Measurements from ENCODE around the gene MFSD1.

DNA sequence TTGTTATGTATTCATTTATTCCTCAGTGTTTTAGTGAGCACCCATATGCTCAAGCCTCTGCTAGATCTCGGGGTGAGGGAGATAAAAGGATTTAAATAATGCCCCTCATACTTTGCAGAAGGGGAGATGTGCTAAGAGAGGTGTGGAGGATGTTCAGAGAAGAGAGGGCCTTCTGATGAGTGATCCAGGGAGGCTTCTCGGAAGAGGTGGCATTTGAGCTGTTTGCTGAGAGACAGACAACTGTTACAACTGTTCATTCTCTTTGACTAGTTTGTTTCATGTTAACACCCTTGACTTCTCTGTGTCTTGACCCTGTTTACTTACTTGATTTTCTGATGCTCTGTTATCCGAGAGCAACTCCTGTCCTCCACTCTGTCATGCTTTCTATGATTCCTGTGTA lies 34.5 kb downstream of the MFSD1 start:
- TF ChIP-seq TAF1 (IDR thresholded peaks at IDR 0.05; ENCODE audit: borderline replicate concordance, insufficient read depth, low read length) (no peak), FOXP2 (optimal IDR thresholded peaks at IDR 0.05; ENCODE audit: borderline replicate concordance, extremely low read depth, extremely low read length, insufficient read depth) (no peak), SIN3A (IDR thresholded peaks at IDR 0.05; ENCODE audit: borderline replicate concordance, insufficient read depth, low read length) (no peak), POLR2AphosphoS5 (IDR thresholded peaks at IDR 0.05; ENCODE audit: low read depth, low read length) (no peak)
- TF ChIP-seq, protein P1, sequence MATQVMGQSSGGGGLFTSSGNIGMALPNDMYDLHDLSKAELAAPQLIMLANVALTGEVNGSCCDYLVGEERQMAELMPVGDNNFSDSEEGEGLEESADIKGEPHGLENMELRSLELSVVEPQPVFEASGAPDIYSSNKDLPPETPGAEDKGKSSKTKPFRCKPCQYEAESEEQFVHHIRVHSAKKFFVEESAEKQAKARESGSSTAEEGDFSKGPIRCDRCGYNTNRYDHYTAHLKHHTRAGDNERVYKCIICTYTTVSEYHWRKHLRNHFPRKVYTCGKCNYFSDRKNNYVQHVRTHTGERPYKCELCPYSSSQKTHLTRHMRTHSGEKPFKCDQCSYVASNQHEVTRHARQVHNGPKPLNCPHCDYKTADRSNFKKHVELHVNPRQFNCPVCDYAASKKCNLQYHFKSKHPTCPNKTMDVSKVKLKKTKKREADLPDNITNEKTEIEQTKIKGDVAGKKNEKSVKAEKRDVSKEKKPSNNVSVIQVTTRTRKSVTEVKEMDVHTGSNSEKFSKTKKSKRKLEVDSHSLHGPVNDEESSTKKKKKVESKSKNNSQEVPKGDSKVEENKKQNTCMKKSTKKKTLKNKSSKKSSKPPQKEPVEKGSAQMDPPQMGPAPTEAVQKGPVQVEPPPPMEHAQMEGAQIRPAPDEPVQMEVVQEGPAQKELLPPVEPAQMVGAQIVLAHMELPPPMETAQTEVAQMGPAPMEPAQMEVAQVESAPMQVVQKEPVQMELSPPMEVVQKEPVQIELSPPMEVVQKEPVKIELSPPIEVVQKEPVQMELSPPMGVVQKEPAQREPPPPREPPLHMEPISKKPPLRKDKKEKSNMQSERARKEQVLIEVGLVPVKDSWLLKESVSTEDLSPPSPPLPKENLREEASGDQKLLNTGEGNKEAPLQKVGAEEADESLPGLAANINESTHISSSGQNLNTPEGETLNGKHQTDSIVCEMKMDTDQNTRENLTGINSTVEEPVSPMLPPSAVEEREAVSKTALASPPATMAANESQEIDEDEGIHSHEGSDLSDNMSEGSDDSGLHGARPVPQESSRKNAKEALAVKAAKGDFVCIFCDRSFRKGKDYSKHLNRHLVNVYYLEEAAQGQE (IDR thresholded peaks at IDR 0.05; ENCODE audit: insufficient read depth in 1 of 2, low read depth in 2 of 2, low read length in 2 of 2): no peak
